K562 (cell line): ENCODE data around the gene CNDP2.

Experiments used
- NCOA6 ChIP-seq: fragments of 450-650 bp; IDR thresholded peaks from 2 replicates; pipeline ENCODE4 v1.6.1; 2017; ENCODE audit warnings: mild to moderate bottlenecking
- ZBTB43 ChIP-seq: sonication (generic); formaldehyde crosslinking; IDR thresholded peaks from 2 replicates; pipeline ENCODE4 v1.8.0; 2023; ENCODE audit warnings: mild to moderate bottlenecking, missing genetic modification reagents

- TF ChIP-seq NCOA6 (no peak), ZBTB43 (CRISPR knock-in tag) (no peak)
Observed at GRCh38 chr18:74456017-74456348, 40.2 kb upstream of the CNDP2 start.
